ENCODE measurements around the gene KIF6. TPM values are rescaled to one million over a fixed set of nuclear protein-coding genes. Genes with fewer than 3 reads are reported as not detected.

KIF6 gene
- total RNA-seq, 1 donor from 2014 or later = not detected

- peaks cover 11% of the 10 kb centered on the region for H3K27me3 Mint-ChIP-seq
- intact Hi-C loops (cut with micrococcal nuclease) = no loop called here
These were observed 358.1 kb downstream of the KIF6 start for GRCh38 chr6:39366931-39367618.

DNA sequence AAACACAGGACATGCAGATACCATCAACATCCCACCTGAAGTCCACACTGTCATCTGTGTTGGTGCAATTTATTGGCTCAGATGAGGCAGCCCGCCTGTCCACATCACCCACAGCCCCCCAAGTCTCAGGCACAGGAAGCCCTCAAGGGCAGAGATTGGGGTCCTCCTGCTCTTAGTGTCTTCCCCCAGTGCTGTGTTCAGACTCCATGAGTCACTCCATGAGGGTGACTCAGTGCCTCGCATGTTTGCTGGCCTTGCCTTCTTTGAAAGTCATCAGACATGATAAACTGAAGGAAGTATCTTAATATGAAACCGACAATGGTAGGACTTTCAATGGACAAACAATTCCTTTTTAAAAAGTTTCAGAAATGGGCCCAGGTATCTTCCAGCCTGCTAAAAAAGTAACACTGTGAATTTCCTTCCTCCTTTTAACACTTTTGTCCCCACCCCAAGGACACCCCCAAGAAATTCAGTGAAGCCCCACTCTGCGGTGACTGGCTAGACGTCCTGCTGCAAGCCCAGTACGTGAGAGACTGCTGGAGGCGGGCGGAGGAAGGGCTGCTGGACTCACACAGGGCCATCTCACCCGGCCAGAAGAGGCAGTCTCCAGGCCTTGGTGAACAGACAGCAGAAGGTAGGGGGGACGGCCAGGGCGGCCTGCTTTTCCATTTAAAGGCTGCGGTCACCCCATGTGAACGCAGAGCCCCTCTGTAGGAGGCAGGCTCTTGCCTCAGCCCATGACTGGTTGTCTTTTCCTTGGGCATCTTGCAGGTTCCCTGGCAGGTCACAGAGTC, 359.7 kb downstream of the KIF6 start:
- POLR2A ChIA-PET = no interaction called here

More at GRCh38 chr6:39366931-39367618, 358.1 kb downstream of the KIF6 start:
- H3K36me3 Mint-ChIP-seq (ENCODE audit: low read depth) = no peaks in the 10 kb centered on the region
- H3K4me3 Mint-ChIP-seq = no peak overlapping the region
- no peaks in the 10 kb centered on the region for H3K4me1 Mint-ChIP-seq
- TF ChIP-seq, protein P1, sequence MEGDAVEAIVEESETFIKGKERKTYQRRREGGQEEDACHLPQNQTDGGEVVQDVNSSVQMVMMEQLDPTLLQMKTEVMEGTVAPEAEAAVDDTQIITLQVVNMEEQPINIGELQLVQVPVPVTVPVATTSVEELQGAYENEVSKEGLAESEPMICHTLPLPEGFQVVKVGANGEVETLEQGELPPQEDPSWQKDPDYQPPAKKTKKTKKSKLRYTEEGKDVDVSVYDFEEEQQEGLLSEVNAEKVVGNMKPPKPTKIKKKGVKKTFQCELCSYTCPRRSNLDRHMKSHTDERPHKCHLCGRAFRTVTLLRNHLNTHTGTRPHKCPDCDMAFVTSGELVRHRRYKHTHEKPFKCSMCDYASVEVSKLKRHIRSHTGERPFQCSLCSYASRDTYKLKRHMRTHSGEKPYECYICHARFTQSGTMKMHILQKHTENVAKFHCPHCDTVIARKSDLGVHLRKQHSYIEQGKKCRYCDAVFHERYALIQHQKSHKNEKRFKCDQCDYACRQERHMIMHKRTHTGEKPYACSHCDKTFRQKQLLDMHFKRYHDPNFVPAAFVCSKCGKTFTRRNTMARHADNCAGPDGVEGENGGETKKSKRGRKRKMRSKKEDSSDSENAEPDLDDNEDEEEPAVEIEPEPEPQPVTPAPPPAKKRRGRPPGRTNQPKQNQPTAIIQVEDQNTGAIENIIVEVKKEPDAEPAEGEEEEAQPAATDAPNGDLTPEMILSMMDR (IDR thresholded peaks at IDR 0.05) = no peak
- H3K9me3 Mint-ChIP-seq = no peaks in the 10 kb centered on the region
- ATAC-seq (ENCODE audit: low read depth) = no peak
- CTCF ChIA-PET = no interaction called here
- H3K27ac Mint-ChIP-seq = no peak overlapping the region
- DNase-seq = no peak
- POLR2A ChIA-PET = no interaction called here

DNA sequence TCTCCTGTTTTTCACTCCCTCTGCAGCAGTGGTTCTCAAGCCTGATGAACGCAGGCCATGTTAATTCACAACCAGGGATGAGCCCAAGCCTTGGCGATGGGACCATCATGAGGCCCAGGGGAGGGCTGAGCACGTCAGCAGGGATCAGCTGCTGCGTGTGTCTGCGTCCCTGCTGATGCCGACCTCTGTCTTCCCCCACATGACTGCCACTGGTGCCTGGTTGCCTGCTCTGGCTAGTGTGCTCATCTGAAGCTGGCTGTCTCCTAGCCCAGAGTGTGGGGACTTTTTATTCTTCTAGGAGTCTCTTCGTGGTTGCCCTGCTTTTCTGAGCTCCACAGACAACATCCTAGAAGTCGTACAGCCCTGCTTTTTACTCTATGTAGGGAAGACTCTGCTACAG, 361.9 kb downstream of the KIF6 start:
- TF ChIP-seq, protein P1 (IDR thresholded peaks at IDR 0.05) = no peak
- H3K36me3 Mint-ChIP-seq (ENCODE audit: low read depth) = no peaks in the 10 kb centered on the region
- H3K27me3 Mint-ChIP-seq = peaks cover 7% of the 10 kb centered on the region
- ATAC-seq (ENCODE audit: low read depth) (no peak), DNase-seq (no peak)
- ChIA-PET CTCF (interaction anchor here (0.6 to 1.8 kb wide), 4 partner anchors 59 to 957 kb away, joined by 3 to 5 read pairs (median 4); no protein-coding TSS in a partner anchor), POLR2A (no interaction called here)
- intact Hi-C loops (cut with micrococcal nuclease) = loop anchor here (5.0 kb wide), 1 partner anchor 1664 kb away; no protein-coding TSS in a partner anchor
- no peaks in the 10 kb centered on the region for H3K9me3 Mint-ChIP-seq
- no peak overlapping the region for H3K27ac Mint-ChIP-seq
- H3K4me1 Mint-ChIP-seq = peaks cover 2% of the 10 kb centered on the region
- no peak overlapping the region for H3K4me3 Mint-ChIP-seq

More for the DNA sequence above, 359.7 kb downstream of the KIF6 start:
- Mint-ChIP-seq H3K4me1 (peaks cover 2% of the 10 kb centered on the region), H3K27ac (no peak overlapping the region), H3K27me3 (peaks cover 13% of the 10 kb centered on the region), H3K4me3 (no peak overlapping the region), H3K9me3 (no peaks in the 10 kb centered on the region), H3K36me3 (ENCODE audit: low read depth) (no peaks in the 10 kb centered on the region)
- TF ChIP-seq, protein P1 (IDR thresholded peaks at IDR 0.05) = no peak
- DNase-seq (no peak), ATAC-seq (ENCODE audit: low read depth) (no peak)
- CTCF ChIA-PET = interaction anchor here (0.6 kb wide), 1 partner anchor 81 kb away, joined by 3 read pairs; no protein-coding TSS in a partner anchor
- intact Hi-C loops (cut with micrococcal nuclease) = no loop called here

GRCh38 chr6:39362487-39362865, 362.7 kb downstream of the KIF6 start:
- Mint-ChIP-seq H3K4me3 (no peak overlapping the region), H3K36me3 (ENCODE audit: low read depth) (no peaks in the 10 kb centered on the region)
- POLR2A ChIA-PET = no interaction called here

More at GRCh38 chr6:39362487-39362865, 362.7 kb downstream of the KIF6 start:
- H3K4me1 Mint-ChIP-seq = peaks cover 2% of the 10 kb centered on the region
- no peak overlapping the region for H3K27ac Mint-ChIP-seq
- H3K9me3 Mint-ChIP-seq = no peaks in the 10 kb centered on the region
- H3K27me3 Mint-ChIP-seq = peaks cover 7% of the 10 kb centered on the region
- CTCF ChIA-PET = interaction anchor here (0.7 to 1.8 kb wide), 7 partner anchors 8 to 1676 kb away, joined by 3 to 5 read pairs (median 4); partner anchors contain the start of gene UNC5CL
- TF ChIP-seq, protein P1 (IDR thresholded peaks at IDR 0.05) = no peak
- no peak for DNase-seq
- intact Hi-C loops (cut with micrococcal nuclease) = loop anchor here (1.0 to 5.0 kb wide), 4 partner anchors 530 to 1665 kb away; no protein-coding TSS in a partner anchor
- ATAC-seq (ENCODE audit: low read depth) = no peak
